Parathyroid adenoma (tissue), 2 donors: Measurements from ENCODE around the gene SLC1A2.

Experiments used
- H2AFZ ChIP-seq: fragments of 300-600 bp; sonication (generic); one replicate; pipeline ENCODE4 v1.7.0; 2017; ENCODE audit warnings: antibody characterized with exemption, mild to moderate bottlenecking
- H3K27ac ChIP-seq: fragments of 300-600 bp; sonication (generic); one replicate; pipeline ENCODE4 v1.7.0; 2017
- H3K27me3 ChIP-seq: fragments of 300-600 bp; sonication (generic); one replicate; pipeline ENCODE4 v1.7.0; 2017; ENCODE audit warnings: low read length; ENCODE audit not compliant: control insufficient read depth, insufficient read depth
- H3K36me3 ChIP-seq: fragments of 300-600 bp; sonication (generic); one replicate; pipeline ENCODE4 v1.7.0; 2017; ENCODE audit warnings: low read length; ENCODE audit not compliant: control insufficient read depth, insufficient read depth
- H3K4me1 ChIP-seq: fragments of 300-600 bp; sonication (generic); one replicate; pipeline ENCODE4 v1.7.0; 2017; ENCODE audit warnings: control low read depth
- H3K4me2 ChIP-seq: fragments of 300-600 bp; sonication (generic); one replicate; pipeline ENCODE4 v1.7.0; 2017; ENCODE audit warnings: low read length
- H3K4me3 ChIP-seq: fragments of 300-600 bp; sonication (generic); one replicate; pipeline ENCODE4 v1.7.0; 2017; ENCODE audit warnings: low read depth, low read length
- H3K79me2 ChIP-seq: fragments of 300-600 bp; sonication (generic); one replicate; pipeline ENCODE4 v1.7.0; 2017; ENCODE audit warnings: control low read depth
- H3K9ac ChIP-seq: fragments of 300-600 bp; sonication (generic); one replicate; pipeline ENCODE4 v1.7.0; 2017; ENCODE audit warnings: mild to moderate bottlenecking
- H3K9me3 ChIP-seq: fragments of 300-600 bp; sonication (generic); one replicate; pipeline ENCODE4 v1.7.0; 2017; ENCODE audit warnings: low read length; ENCODE audit not compliant: control insufficient read depth
- CTCF ChIP-seq: fragments of 300-600 bp; sonication (generic); IDR thresholded peaks from one replicate; pipeline ENCODE4 v1.7.0; 2017; ENCODE audit warnings: antibody characterized with exemption, mild to moderate bottlenecking
- donor health status: primary hyperparathyroidism.

SLC1A2 gene

DNA sequence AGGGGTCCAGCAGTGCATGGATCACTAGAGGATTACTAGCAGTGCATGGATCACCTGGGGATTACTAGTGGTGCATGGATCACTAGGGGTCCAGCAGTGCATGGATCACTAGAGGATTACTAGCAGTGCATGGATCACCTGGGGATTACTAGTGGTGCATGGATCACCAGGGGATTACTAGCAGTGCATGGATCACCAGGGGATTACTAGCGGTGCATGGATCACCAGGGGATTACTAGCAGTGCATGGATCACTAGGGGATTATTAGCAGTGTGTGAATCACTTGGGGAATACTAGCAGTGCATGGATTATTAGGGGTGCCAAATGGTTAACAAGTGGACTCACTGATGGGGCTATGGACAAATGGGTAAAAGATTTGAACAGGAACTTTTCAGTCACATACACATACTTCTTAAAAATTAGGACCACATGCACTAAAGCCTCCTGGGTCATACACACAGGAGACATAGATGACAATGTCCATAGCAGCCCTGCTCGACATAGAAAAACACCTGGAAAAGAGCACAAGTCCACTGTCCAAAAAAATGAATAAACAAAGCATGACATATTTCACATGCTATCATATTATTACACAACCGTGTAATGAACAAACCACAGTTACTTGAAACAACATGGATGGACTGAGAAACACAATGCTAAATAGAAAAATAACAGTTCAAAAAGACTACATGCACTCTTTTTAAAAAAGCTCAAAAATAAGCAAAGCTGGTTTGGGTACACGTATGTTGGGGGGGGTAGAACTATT, 170.6 kb downstream of the SLC1A2 start:
- TF ChIP-seq CTCF, result no peak
- no peak overlapping the region for H3K27ac ChIP-seq

GRCh38 chr11:35247863-35248262, 171.5 kb downstream of the SLC1A2 start:
- no peak for TF ChIP-seq CTCF
- Histone ChIP-seq H3K27ac (no peak overlapping the region), H2AFZ (no peak overlapping the region), H3K4me1 (no peaks in the 10 kb centered on the region), H3K4me3 (no peak overlapping the region), H3K4me2 (no peak overlapping the region), H3K27me3 (no peaks in the 10 kb centered on the region), H3K9me3 (no peaks in the 10 kb centered on the region), H3K9ac (no peak overlapping the region), H3K36me3 (no peaks in the 10 kb centered on the region), H3K79me2 (no peaks in the 10 kb centered on the region)

More for the DNA sequence above, 170.6 kb downstream of the SLC1A2 start:
- no peaks in the 10 kb centered on the region for H3K36me3 ChIP-seq
- no peak overlapping the region for H2AFZ ChIP-seq
- H3K9ac ChIP-seq, result no peak overlapping the region
- H3K4me1 ChIP-seq, result no peaks in the 10 kb centered on the region
- no peak overlapping the region for H3K4me2 ChIP-seq
- no peaks in the 10 kb centered on the region for H3K27me3 ChIP-seq
- no peaks in the 10 kb centered on the region for H3K9me3 ChIP-seq
- H3K79me2 ChIP-seq, result no peaks in the 10 kb centered on the region
- H3K4me3 ChIP-seq, result no peak overlapping the region

- Histone ChIP-seq H3K27me3 (no peaks in the 10 kb centered on the region), H3K4me3 (no peak overlapping the region), H3K36me3 (no peaks in the 10 kb centered on the region), H3K4me2 (no peak overlapping the region), H2AFZ (no peak overlapping the region), H3K79me2 (no peaks in the 10 kb centered on the region), H3K4me1 (no peaks in the 10 kb centered on the region), H3K9me3 (no peaks in the 10 kb centered on the region), H3K27ac (no peak overlapping the region), H3K9ac (no peak overlapping the region)
- TF ChIP-seq CTCF, result no peak
These were observed 171.9 kb downstream of the SLC1A2 start for GRCh38 chr11:35247428-35247827.

DNA sequence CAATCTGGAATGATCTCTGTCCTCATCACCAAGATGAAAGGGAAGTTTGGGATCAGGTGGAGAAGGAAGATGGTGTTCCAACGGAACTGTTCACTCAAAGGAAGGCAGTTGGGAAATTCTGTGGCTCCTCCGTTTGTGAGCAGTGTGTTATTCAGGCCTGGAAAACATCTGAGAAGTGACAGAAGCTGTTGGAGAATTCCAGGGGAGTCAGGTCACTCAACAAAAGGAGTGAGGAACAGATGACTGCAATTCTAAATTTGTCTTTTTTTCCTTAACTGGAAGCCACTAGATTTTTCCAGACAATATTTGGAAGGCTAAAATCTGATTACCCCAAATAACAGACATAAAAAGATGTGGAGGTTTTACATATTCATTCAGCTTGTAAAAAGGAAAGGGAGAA, 172.6 kb downstream of the SLC1A2 start:
- peak overlapping the region; percentile 22 for H2AFZ ChIP-seq
- H3K79me2 ChIP-seq, result no peaks in the 10 kb centered on the region
- H3K27me3 ChIP-seq, result no peaks in the 10 kb centered on the region
- no peaks in the 10 kb centered on the region for H3K4me1 ChIP-seq
- H3K9ac ChIP-seq, result no peak overlapping the region
- no peak overlapping the region for H3K4me2 ChIP-seq
- H3K9me3 ChIP-seq, result no peaks in the 10 kb centered on the region
- no peaks in the 10 kb centered on the region for H3K36me3 ChIP-seq
- no peak for TF ChIP-seq CTCF
- no peak overlapping the region for H3K4me3 ChIP-seq
- no peak overlapping the region for H3K27ac ChIP-seq

GRCh38 chr11:35245786-35246185, 173.6 kb downstream of the SLC1A2 start:
- no peak overlapping the region for H3K27ac ChIP-seq
- no peak overlapping the region for H2AFZ ChIP-seq
- no peak overlapping the region for H3K4me3 ChIP-seq
- H3K4me2 ChIP-seq, result no peak overlapping the region
- H3K9me3 ChIP-seq, result no peaks in the 10 kb centered on the region
- H3K27me3 ChIP-seq, result no peaks in the 10 kb centered on the region
- no peaks in the 10 kb centered on the region for H3K79me2 ChIP-seq
- H3K36me3 ChIP-seq, result no peaks in the 10 kb centered on the region
- H3K9ac ChIP-seq, result no peak overlapping the region
- TF ChIP-seq CTCF, result no peak
- no peaks in the 10 kb centered on the region for H3K4me1 ChIP-seq
